ENCODE data around the gene KCTD10.
"Not testable (repeated sequence)": the region's sequence is repeated elsewhere in the genome, so short reads cannot be mapped to it uniquely, and the experiment has no call there.

GRCh38 chr12:109406147-109406546 lies 71.0 kb downstream of the KCTD10 start:
- not testable (repeated sequence) for TF ChIP-seq CTCF (IDR thresholded peaks at IDR 0.05); POLR2AphosphoS5 (IDR thresholded peaks at IDR 0.05); POLR2A (IDR thresholded peaks at IDR 0.05; ENCODE audit: low read depth)
